GM19239 (cell line): Measurements from ENCODE around the gene BSCL2.
"Not testable (repeated sequence)": the region's sequence is repeated elsewhere in the genome, so short reads cannot be mapped to it uniquely, and the experiment has no call there.

Experiments used
- DNase-seq: peaks from one replicate; pipeline ENCODE4 v3.0.0; 2011; ENCODE audit warnings: low spot score; ENCODE audit not compliant: insufficient read length
- FAIRE-seq: peaks from 2 replicates; lab custom pipeline; 2011; peaks lifted over from hg19 to GRCh38; lab: Jason Lieb, UNC

BSCL2 gene

GRCh38 chr11:62689421-62690183 is 17.6 kb downstream of the BSCL2 start, which contains the start of gene LRRN4CL:
Gene LRRN4CL (minus strand): TSS chr11:62689530. CDS start chr11:62688508, 1,022 bp downstream.
- DNase-seq = no peak
- FAIRE-seq = no peak

- DNase-seq = no peak
- no peak for FAIRE-seq
These were observed 18.7 kb downstream of the BSCL2 start for GRCh38 chr11:62688491-62688890.

GRCh38 chr11:62687508-62688396 is 19.5 kb downstream of the BSCL2 start:
- DNase-seq (no peak), FAIRE-seq (no peak)

DNA sequence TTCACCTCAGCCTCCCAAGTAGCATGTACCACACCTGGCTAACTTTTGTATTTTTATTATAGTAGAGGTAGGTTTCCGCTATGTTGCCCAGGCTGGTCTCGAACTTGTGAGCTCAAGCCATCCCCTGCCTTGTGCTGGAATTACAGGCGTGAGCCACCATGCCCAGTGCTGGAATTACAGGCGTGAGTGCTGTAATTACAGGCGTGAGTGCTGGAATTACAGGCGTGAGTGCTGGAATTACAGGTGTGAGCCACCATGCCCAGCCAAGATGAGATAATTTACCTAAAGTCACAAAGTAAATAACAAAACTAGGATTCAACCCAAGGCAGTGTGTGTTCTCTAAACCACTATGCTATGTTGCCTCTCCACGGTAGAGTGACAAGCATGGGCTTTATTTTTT is 24.7 kb downstream of the BSCL2 start:
- DNase-seq = no peak
- no peak for FAIRE-seq

DNA sequence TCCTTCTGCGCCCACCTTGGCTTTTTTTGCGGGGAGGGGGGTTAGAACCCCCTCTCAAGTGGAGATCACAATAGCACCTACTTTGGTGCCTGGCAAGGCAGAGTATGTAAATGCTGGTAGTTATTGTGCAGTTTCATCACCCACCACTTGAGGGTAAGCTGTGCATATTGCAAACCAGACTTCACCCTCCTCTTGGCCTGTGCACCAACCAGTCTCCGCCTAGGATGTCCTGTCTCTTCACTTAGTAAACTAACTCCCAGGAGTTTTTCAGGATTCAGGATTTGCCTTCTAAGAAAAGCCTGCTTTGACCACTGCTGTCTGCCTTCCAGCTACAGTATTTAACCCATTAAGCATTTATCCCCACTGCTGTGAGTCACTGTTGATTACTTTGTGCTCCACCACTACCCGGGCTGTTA is 26.4 kb downstream of the BSCL2 start:
- DNase-seq (peak; percentile 56), FAIRE-seq (peak; percentile 73)

DNA sequence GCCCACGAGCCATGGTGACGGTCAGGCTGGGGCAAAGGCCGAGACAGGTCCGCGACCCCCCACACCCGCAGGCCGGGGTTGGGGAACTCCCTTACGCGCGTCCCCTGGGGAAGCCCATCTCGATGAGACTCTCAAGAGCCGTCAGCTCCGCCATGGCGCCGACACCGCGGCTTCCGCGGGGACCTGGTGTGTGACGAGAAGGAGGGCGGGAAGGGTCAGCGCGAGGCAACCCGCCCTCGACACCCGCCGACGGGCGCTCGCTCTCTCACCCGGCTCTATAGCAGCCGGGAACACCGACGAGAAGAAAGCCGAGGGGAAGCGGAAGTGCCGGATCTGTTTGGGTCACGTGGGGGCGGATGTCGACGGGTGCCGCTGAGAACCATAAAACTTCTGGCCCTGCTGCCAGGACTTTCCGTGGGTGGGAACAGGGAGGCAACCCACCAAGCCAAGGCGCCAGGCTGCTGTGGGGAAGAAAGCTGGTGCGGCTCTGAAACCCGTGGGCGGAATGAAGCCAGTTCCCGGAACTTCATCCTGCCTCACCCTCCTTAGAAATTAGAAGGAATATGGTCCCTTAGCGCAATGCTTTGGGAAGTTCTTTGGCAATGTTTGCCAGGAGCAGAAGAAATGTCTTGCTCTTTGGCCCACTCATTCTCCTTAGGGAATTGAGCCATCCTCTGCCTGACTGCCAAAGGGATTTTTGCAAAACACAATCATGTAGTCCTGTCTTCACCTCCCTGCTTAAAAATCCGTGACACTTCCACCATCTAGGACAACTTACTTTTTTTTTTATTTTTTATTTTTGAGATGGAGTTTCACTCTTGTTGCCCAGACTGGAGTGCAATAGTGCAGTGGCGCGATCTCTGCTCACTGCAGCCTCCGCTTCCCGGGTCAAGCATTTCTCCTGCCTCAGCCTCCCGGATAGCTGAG is 28.2 kb downstream of the BSCL2 start, which contains the start of gene UBXN1:
Gene UBXN1 (minus strand): TSS at position 304 of the 927 bp plus-strand sequence. CDS start 150 bp downstream, at position 154.
- FAIRE-seq (peak; percentile 59), DNase-seq (peak; percentile 91)

DNA sequence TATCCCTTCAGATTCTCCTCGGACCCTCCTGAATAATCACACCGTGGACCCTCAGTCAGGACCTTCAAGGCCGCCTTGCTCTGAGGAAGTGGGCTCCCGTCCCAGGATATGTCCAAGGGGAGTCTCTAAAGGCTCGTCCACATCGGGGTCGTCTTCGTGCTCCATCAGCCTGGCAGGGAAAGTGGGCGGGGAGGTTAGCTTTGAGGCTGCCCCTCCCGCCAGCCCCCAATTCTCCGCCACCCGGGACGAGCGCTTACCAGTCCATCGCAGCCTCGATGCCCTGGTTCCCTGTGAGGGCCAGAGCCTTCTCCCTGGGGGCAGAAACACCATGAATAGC is 28.8 kb downstream of the BSCL2 start:
- FAIRE-seq (no peak), DNase-seq (no peak)

GRCh38 chr11:62677714-62678113 is 29.5 kb downstream of the BSCL2 start:
- DNase-seq (no peak), FAIRE-seq (no peak)

- FAIRE-seq (no peak), DNase-seq (no peak)
These were observed 30.1 kb downstream of the BSCL2 start for GRCh38 chr11:62677156-62677555.

GRCh38 chr11:62676698-62677097 is 30.5 kb downstream of the BSCL2 start:
- no peak for DNase-seq
- FAIRE-seq = no peak

- FAIRE-seq, DNase-seq: not testable (repeated sequence)
These were observed 31.8 kb downstream of the BSCL2 start for GRCh38 chr11:62675415-62675814.

DNA sequence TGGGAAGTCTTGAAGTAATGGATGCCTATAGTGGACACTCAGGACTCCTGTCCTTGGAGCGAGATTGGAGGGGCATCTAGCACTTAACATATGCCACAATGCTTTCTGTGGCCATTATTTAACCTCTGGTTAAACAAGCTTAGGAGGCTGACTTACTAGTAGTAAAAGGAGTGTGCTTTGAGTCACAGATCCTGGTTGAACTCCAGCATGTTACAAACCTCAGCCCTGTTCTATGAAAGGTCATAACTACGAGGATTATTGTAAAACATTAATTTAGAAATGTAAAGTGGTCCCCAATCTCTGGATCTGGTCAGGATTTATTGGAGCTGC is 34.1 kb downstream of the BSCL2 start:
- DNase-seq = no peak
- FAIRE-seq = no peak

GRCh38 chr11:62671608-62672389 is 35.4 kb downstream of the BSCL2 start, which contains the start of the genes LBHD1 and UQCC3:
Gene LBHD1 (minus strand): TSS chr11:62672267. CDS start chr11:62670031, 2,236 bp downstream.
Gene UQCC3 (plus strand): TSS chr11:62671673. CDS start chr11:62671746, 73 bp downstream.
- DNase-seq (peak; percentile 75), FAIRE-seq (peak; percentile 76)

DNA sequence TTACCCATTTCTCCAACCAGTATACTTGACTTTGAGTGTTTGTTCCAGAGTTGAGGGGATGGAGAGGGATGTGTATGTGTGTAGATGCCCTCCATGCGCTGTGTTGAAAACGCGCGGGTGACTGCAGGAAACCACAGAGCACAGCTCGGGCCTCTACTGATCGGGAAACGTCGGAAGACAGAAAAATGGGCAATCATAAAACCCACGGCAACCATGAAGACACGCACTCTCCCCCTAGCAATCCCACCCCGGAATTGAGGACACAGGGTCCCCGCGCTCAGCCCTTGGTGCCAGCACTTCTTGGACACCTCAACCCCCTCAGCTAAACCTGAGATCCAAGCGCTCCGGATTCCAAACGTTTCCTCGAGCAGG is 36.0 kb downstream of the BSCL2 start:
- FAIRE-seq (no peak), DNase-seq (no peak)

GRCh38 chr11:62669420-62670161 is 37.6 kb downstream of the BSCL2 start:
- DNase-seq (no peak), FAIRE-seq (no peak)

DNA sequence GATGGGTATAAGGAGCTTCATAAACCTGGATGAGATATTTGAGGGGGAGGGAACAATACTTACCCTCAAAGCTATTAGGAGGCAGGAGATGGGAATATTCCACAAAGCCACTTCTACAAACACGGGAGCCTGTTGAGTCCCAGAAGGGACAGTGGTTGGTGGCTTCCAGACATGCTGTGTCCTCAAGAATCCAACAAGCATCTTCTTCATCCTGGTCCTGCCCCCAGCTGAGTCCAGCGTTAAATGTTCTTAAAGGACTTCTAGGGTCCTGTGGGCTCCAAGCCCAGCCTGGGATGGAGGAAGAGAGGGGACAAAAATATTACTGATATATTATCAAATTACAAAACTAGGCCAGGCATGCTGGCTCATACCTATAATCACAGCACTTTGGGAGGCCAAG is 39.8 kb downstream of the BSCL2 start:
- DNase-seq = no peak
- no peak for FAIRE-seq

- DNase-seq = no peak
- FAIRE-seq = no peak
These were observed 40.8 kb downstream of the BSCL2 start for GRCh38 chr11:62666259-62666926.

GRCh38 chr11:62665599-62666258 is 41.5 kb downstream of the BSCL2 start:
- DNase-seq (no peak), FAIRE-seq (no peak)
